Right lobe of liver (tissue), 4 donors: ENCODE data around the gene FAM124B.

Experiments used
- POLR2A ChIP-seq: fragments of 450-650 bp; IDR thresholded peaks from one replicate; pipeline ENCODE4 v1.6.1; 2017; ENCODE audit warnings: antibody characterized with exemption, mild to moderate bottlenecking
- TF ChIP-seq, protein P1 (sequence below), 4 donors: fragments of 200-600 bp in 3 of 4; fragments of 450-650 bp in 1 of 4; IDR thresholded peaks; one replicate each; pipeline versions ENCODE4 v1.5.1 to v1.8.0; 2016 to 2022; ENCODE audit warnings: antibody characterized with exemption in 4 of 4, mild to moderate bottlenecking in 2 of 4
- donor health status: DM: no; HTN: no; CAD: no.
- donor health status: DM: no; HTN: no; CAD: no.
- donor health status: DM: no; HTN: yes; CAD: no.

DNA sequence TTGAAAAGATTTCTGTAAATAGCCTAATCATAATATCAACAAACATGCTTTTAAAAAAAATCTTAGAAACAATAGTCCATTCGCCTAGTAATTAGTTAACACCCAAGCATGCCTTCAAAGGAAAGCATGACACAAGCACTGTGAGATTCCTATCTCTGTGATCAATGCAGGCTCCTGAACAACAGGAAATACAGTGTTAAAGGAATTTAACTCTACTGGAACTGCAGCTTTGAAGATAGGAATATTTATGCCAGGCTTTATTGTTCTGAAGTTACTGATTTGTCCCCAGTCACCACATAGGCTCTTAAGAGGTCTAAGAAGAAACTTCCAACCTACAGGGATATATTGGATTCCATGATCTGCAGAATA is 15.4 kb upstream of the FAM124B start:
- TF ChIP-seq, protein P1, sequence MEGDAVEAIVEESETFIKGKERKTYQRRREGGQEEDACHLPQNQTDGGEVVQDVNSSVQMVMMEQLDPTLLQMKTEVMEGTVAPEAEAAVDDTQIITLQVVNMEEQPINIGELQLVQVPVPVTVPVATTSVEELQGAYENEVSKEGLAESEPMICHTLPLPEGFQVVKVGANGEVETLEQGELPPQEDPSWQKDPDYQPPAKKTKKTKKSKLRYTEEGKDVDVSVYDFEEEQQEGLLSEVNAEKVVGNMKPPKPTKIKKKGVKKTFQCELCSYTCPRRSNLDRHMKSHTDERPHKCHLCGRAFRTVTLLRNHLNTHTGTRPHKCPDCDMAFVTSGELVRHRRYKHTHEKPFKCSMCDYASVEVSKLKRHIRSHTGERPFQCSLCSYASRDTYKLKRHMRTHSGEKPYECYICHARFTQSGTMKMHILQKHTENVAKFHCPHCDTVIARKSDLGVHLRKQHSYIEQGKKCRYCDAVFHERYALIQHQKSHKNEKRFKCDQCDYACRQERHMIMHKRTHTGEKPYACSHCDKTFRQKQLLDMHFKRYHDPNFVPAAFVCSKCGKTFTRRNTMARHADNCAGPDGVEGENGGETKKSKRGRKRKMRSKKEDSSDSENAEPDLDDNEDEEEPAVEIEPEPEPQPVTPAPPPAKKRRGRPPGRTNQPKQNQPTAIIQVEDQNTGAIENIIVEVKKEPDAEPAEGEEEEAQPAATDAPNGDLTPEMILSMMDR (IDR thresholded peaks at IDR 0.05) = no peak
- no peak for TF ChIP-seq POLR2A
